ENCODE measurements around the gene SLITRK6.
"Not testable (repeated sequence)": the region's sequence is repeated elsewhere in the genome, so short reads cannot be mapped to it uniquely, and the experiment has no call there.

The SLITRK6 gene

GRCh38 chr13:85799097-85799582 lies at the start of gene SLITRK6:
Gene SLITRK6, minus strand, starts transcription at chr13:85799419. Its CDS starts 2,911 bp downstream, at chr13:85796508.
- DNase-seq (ENCODE audit: low spot score): no peak

- DNase-seq (ENCODE audit: low spot score): no peak
Measured at GRCh38 chr13:85847012-85847411, 47.8 kb upstream of the SLITRK6 start.

- no peak for DNase-seq (ENCODE audit: low spot score)
Measured at GRCh38 chr13:85841427-85841826, 42.2 kb upstream of the SLITRK6 start.

- DNase-seq (ENCODE audit: low spot score): no peak
Measured at GRCh38 chr13:85833921-85834320, 34.7 kb upstream of the SLITRK6 start.

GRCh38 chr13:85828094-85828684 lies 29.0 kb upstream of the SLITRK6 start:
- DNase-seq (ENCODE audit: low spot score): peak; percentile 2

- no peak for DNase-seq (ENCODE audit: low spot score)
Measured at GRCh38 chr13:85825454-85825853, 26.2 kb upstream of the SLITRK6 start.

GRCh38 chr13:85823832-85824231 lies 24.6 kb upstream of the SLITRK6 start:
- no peak for DNase-seq (ENCODE audit: low spot score)

- no peak for DNase-seq (ENCODE audit: low spot score)
Measured at GRCh38 chr13:85819513-85819912, 20.3 kb upstream of the SLITRK6 start.

- DNase-seq (ENCODE audit: low spot score): no peak
Measured at GRCh38 chr13:85816413-85816812, 17.2 kb upstream of the SLITRK6 start.

- DNase-seq (ENCODE audit: low spot score): no peak
Measured at GRCh38 chr13:85812282-85812681, 13.1 kb upstream of the SLITRK6 start.

GRCh38 chr13:85808811-85809210 lies 9.6 kb upstream of the SLITRK6 start:
- DNase-seq (ENCODE audit: low spot score): no peak

GRCh38 chr13:85806553-85807175 lies 7.4 kb upstream of the SLITRK6 start:
- no peak for DNase-seq (ENCODE audit: low spot score)

- no peak for DNase-seq (ENCODE audit: low spot score)
Measured at GRCh38 chr13:85798556-85798955, 663 bp downstream of the SLITRK6 start.

GRCh38 chr13:85797311-85797710 lies 1.9 kb downstream of the SLITRK6 start:
- DNase-seq (ENCODE audit: low spot score): no peak

- DNase-seq (ENCODE audit: low spot score): no peak
Measured at GRCh38 chr13:85785205-85785604, 14.0 kb downstream of the SLITRK6 start.

GRCh38 chr13:85772367-85772766 lies 26.9 kb downstream of the SLITRK6 start:
- DNase-seq (ENCODE audit: low spot score): no peak

- no peak for DNase-seq (ENCODE audit: low spot score)
Measured at GRCh38 chr13:85771856-85772255, 27.4 kb downstream of the SLITRK6 start.

GRCh38 chr13:85768946-85769345 lies 30.3 kb downstream of the SLITRK6 start:
- no peak for DNase-seq (ENCODE audit: low spot score)

GRCh38 chr13:85755123-85755522 lies 44.1 kb downstream of the SLITRK6 start:
- DNase-seq (ENCODE audit: low spot score): no peak

GRCh38 chr13:85743201-85743770 lies 55.9 kb downstream of the SLITRK6 start:
- DNase-seq (ENCODE audit: low spot score): not testable (repeated sequence)

Measured in germinal center (tissue), 1 donor.